Measurements from ENCODE around the gene SPATA32.

- TF ChIP-seq POLR2A (IDR thresholded peaks at IDR 0.05) (no peak), POLR2AphosphoS5 (IDR thresholded peaks at IDR 0.05; ENCODE audit: insufficient read depth in 1 of 2, low read depth in 1 of 2) (no peak), CTCF (IDR thresholded peaks at IDR 0.05) (no peak)
Observed at GRCh38 chr17:45253879-45254278, 8.0 kb downstream of the SPATA32 start.
